CD4-positive, alpha-beta T cell treated with Interleukin-17A for 4 hours (primary cell): Measurements from ENCODE around the gene RPS2.
"Not testable (repeated sequence)": the region's sequence is repeated elsewhere in the genome, so short reads cannot be mapped to it uniquely, and the experiment has no call there.

Experiments used
- DNase-seq: peaks from one replicate; pipeline ENCODE4 v3.0.0-alpha.2; 2020; ENCODE audit warnings: mixed read lengths

RPS2 gene

DNA sequence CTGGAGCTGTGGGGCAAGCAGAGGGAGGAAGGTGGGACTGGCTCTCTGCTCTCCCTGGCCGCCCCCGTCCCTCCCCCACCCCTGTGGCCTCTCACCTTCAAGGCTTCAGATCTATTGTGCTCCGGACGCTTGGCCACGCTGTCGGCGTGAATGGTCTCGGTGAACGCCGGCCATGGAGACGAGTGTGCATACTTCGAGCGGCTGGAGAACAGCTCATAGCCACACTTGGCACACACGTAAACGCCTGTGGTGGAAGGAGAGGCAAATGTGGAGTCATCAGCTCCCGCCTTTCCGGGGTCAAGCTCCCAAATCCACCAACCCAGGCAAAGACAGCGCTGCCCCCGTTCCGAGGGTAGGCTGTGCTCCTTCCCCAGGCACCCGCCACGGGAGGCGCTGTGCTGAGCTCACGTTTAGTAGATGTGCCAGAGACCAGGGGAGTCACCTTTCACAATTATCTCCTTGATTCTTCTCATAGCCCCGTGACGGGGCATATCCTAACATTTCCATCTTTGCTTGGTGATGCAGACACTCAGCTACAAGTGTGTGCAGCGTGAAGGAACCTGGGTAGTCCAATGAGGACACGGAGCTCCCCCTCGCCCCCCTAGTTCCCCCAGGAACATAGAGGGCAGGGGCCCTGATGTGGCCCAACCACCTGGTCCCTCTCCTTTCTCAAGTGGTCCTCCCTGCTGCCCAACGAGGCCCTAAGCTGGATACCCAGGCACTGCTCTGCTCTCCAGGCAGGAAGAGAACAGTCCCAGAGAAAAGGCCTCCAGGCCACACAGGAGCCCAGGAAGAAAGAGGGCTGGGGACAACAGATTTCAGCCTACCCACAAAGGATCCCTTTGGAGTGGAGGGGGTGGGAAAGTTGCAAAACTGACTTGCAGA, 23.2 kb downstream of the RPS2 start:
- DNase-seq = no peak

DNA sequence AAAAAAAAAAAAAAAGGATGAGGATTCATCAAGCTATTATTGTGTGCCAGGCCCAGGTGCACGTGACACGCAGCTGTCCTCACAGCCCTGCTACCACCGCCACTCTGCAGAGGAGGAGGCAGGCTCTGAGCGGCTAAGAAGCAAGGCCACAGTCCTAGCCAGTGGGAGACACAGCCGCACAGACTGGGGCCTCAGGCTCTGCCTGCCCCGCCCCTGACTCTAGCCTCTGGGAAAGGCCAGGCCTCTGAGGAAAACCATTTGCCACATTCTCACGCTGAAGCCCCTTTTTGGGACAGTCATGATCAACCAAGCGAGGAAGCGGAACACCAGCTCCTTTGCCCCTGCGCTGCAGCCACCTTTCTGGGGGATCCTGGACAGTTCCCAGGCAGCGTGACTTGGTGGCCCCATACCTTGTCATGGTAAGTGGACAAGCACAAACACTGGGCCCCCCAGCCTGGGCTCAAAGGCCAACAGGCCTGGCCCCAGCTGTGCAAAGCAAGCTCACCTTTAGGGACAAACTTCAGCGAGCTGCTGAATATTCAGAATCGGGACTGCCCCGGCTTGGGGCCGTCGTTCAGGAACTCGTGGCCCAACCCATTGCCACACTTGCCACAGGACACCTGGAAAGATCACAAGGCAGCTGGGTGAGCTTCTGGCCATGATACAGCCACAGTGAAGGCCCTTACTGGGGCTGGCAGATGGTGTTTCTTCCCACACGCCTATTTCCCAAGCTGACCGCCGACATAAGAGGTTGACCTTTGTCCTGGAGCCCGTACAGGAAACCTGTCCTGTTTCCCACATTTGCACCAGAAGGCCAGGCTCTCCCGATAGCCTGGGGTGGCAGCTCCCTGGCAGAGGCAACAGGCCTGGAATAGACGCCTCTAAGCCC, 24.1 kb downstream of the RPS2 start:
- no peak for DNase-seq

DNA sequence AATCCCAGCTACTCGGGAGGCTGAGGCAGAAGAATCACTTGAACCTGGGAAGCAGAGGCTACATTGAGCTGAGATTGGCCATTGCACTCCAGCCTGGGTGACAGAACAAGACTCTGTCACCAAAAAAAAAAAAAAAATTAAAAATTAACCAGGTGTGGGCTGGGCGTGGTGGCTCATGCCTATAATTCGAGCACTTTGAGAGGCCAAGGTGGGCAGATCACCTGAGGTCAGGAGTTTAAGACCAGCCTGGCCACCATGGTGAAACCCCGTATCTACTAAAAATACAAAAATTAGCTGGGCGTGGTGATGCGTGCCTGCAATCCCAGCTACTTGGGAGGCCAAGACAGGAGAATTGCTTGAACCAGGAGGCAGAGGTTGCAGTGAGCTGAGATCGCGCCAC, 24.8 kb downstream of the RPS2 start:
- not testable (repeated sequence) for DNase-seq

DNA sequence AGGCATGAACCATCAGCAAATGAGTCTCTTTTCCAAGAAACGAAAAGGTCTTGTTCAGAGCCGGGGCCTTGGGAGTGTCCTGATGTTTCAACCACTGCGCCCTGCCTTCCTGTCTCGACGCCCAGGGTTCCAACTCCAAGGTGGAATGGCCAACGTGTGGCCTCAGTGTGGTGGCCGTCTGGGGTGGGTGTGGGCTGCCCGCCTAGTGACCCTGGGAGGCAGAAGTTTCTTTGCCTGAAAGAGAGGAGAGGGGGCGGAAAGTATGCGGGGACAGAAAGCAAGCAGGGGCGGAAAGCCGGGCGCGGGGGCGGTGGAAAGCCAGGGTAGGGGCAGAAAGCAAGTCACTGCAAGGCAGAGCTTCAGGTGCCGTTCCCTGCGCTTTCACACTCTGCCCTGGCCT, 25.7 kb downstream of the RPS2 start:
- DNase-seq = no peak

DNA sequence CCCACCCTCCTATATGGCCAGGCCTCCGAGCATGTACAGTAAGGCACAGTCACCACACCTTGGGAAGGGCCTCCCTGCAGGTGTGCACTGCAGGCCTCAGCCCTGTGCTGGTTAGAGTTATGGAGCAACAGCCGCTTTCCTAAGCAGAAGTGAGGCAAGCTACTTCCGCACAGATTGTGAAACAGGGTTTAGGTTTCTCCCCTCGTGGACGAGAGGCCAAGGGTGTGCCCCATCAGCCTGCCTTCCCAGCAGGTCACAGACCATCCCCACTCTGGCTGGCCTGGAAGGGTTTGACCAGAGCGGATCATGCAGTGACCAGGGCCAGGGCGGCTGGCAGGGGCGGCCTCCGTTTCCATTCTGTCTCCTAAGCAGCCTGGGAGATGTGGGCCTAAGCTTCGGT, 26.3 kb downstream of the RPS2 start:
- DNase-seq = no peak

DNA sequence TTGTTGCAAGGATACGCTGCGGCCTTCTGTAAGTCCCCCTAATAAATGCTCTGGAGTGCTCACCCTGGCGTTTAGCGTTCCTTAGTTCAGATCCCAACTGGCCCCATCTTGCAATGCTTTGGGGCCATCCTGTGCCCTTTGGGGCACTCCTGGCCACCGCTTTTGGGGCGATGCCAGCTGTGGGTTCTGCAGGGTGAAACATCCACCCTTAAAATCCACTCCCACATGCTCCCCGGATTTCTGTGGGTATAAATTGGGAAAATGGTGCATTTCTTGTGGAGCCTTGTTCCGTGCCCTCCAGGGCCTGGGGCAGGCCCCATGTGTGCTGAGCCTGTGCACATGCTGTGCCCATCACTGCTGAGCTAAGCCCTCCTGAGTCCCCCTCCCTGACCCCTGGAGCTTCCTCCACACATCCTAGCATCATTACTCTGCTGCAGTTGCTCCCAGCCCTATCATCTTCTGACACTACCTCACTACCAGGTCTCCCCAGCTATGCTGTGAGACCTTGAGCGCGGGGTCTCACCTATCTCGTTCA, 27.6 kb downstream of the RPS2 start:
- DNase-seq = no peak

DNA sequence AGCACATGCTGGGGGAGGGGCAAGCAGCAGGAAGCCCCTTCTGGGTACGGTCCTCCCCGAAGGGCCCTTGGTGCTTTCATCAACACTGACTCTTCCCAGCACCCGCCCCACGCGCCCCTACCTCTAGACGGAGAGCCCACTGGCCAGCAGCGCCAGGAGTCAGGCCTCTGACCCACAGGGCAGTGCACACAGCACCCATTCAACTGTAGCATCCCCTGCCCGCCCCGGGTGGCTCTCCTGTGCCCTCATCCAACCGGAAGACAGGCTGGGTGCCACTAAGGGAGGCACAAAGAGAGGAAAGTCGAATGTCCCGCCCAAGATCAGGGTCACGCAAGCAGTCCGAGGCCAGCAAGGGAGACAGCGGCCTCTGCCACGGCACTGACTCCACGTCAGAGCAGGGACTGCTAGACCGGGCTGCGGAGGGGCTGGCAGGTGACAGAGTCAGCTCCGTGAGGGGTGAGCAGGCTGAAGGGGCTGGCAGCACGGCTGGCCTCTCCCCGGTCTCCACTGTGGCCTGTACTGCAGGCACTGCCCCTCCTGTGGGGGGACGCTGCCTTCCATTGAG, 31.4 kb downstream of the RPS2 start:
- no peak for DNase-seq

DNA sequence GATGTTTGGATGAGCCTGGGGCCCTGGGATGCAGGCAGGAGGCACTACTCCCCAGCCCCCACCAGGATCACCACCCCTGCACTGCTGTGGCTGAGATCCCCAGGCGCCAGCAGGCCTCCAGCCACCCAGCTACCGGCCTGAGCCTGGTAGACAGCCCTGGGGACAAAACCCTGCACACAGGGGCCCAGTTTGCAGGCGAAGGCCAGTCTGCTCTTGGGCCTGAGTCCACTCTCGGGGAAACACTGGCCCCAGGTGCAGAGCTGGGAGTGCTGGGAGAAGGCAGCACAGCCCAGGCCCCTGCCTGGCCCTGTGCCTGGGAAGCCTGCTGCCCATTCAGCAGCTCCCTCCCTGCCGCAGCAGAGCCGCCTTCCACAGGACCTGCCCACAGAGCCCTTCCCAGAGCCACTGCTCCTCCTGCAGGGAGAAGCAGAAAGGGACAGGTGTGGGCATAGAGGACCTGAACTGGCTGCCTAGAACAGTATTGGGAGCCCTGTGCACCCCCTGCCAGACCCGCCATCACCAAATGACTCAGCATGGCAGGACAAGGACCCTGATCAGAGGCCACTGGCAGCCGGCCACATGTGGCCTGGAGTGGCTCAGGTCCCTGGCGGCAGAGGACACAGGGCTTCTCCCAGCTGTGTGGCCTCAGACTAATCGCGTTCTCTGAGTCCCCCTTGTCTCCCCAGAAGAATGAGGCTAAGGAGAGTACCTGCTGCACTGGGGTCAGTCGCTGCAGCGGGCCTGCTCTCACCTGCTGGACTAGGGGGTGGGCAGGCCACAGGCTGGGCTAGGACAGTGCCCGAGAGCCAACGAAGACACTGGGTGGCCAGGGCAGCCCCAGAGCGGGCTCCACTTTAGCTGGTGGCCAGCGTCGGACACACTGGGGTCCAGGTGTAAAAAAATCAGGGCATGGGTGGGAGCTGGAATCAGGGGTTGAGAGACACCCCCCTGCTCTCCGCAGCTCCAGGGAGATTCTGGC, 32.3 kb downstream of the RPS2 start:
- no peak for DNase-seq

DNA sequence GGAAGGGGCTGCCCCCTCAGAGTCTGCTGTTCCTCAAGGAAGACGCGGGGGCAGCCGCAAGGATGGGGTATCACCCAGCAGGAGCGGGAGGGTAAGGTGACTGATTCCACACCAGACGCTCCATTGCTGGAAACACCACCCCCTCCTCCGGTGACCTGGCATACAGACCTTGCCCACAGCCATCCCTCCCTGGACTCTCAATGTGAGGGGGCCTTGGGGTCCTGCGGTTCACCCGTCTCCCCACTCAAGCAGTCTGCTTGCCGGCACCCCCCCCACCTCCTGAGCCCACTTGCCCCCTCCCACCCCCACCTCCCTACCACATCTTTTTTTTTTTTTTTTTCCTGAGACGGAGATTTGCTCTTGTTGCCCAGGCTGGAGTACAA, 34.3 kb downstream of the RPS2 start:
- no peak for DNase-seq

DNA sequence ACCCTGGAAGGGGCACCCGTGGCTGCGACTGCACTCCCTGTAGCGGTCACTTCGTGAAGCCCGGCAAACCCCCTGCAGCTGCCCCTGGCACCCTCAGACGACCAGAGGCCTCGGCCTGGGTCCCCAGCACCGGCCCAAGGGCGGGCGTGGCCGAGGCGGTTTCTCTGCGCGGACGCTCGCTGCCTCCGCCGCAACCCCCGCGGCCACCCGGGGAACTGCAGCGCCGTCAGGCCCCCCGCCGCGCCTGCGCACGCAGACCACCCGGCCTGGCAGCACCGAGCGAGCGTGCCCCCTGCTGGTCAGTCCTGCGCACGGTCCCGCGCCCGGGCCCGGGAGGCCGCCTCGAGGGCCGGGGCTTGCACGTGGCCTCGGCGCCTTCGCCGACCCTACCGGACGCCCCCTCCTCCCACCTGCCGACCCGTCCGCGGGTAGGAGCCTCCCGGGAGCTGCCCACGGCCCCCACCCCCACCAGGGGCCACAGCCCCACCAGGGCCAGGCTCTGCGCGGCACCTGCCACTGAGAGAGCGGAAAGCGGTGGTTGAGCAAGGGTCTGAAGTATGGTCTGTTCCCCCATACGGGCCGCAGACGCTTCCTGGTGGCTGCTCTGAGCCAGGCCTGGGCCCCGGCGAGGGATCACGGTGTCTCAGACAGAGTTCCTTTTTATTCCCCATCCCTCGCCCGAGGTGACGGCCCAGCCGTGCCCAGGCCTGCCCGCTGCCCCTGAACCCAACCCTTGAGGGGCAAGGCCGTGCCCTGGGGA, 34.9 kb downstream of the RPS2 start:
- DNase-seq = peak; percentile 95

DNA sequence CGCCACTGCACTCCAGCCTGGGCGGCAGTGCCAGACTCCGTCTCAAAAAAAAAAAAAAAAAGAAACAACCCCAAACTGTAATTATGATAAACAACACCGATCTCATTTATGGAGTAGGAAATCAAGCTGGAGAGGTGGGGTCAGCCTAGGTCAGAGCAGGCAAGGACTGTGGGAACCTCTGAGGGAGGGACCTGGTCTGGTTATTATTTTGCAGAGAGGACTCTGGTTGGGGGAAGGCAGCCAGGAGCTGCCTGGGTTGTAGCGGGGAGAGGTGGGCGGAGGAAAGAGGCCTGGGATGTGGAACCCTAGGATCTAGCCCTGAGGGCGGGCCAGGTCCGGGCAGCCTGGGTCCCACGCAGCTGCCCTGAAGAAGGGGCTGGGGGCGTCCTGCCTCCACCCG, 35.5 kb downstream of the RPS2 start:
- DNase-seq = peak; percentile 29

DNA sequence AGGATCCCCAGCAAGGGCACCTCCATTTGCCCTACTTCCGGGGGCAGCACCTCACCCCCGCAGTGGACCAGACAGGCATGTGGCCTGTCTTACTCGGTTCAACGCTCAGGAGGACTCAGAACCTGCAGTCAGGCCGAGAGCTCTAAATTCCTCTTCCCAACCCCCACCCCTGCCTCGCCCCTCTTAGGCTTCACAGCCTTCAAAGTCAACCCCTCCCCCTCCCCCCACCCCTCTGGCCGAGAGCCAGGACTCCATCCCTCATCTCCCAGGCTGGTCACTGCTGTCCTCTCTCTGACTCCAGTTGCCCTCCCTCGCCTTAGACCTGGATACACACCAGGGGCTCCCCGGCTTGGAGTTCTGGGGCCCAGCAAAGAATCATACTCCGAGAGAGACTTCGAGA, 38.4 kb downstream of the RPS2 start:
- no peak for DNase-seq

DNA sequence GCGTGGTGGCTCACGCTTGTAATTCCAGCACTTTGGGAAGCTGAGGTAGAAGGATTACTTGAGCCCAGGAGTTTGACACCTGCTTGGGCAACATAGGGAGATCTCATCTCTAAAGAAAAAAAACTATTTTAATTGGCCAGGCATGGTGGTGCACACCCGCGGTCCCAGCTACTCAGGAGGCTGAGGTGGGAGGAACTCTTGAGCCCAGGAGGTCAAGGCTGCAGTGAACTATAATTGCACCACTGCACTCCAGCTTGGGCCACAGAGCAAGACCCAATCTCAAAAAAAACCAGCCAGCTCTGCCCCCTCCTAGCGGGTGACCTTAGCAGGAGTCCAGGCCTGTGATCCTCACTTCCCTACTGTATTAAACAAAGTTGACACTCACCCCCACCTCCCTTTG, 40.5 kb downstream of the RPS2 start:
- DNase-seq = no peak

DNA sequence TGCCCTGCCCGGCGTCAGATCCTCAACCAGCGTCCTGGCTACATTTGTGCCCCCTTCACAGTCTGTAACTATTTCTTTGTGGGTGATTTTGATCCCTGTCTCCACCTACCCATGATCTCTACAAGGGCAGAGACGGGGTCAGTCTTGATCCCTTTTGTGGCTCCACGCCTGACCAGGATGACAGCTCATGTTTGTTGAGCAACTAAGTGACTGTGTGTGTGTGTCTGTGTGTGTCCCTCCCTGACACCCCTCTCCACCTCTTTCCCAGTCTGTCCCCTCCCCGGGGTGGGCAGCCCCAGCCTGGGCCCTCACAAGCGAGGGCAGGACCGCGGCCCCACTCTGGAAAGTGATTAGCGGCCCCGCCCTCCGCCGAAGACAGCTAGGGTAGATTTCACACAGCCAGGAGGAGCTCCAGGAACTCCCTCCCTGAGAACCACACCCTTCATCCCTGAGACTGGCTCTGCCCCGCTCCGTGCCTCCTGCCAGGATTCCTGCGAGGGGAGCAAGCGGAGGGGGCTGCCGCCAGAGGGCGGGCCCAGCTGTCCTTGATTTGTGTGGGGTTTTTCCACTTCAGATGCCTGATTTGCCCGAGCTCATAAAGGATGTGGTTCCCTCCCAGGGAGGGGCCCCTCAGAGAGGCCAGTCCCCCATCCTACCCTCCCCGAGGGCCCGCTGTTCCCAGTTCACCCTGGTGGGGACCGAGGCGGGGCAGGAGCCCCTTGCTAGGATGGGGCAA, 41.2 kb downstream of the RPS2 start:
- peak; percentile 31 for DNase-seq

DNA sequence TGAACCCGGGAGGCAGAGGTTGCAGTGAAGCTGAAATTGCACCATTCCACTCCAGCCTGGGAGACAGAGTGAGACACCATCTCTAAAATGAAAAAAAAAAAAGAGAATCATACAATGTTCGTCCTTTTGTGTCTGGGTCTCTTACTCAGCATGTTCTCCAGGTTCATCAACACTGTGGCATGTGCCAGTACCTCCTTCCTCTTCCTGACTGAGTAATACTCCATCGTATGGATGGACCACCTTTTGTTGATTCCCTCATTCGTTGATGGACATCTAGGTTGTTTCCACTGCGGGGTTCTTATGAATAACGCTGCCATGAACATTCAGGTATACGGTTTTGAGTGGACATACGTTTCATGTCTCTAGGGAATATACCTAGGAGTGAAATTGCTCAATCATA, 42.3 kb downstream of the RPS2 start:
- no peak for DNase-seq

DNA sequence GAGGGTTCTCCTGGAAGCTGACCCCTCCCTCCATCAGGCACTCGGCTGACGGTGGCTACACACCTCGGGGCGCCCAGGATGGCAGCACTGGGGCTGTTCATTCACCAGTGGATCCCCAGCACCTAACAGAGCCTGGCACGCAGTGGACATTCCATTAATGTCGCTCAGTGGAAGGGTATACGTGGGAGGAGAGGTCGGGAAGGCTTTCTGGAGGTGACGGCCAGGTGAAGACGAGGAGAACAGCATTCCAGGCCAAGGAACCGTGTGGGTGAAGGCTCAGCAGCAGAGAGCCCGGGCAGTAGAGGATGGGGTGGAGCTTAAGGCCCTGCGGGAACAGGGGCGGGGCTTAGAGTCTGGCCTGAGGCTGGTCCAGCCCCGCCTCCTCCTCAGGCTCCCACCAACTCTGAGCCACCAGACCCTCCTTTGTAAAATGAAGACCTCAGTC, 43.9 kb downstream of the RPS2 start:
- DNase-seq = peak; percentile 22

DNA sequence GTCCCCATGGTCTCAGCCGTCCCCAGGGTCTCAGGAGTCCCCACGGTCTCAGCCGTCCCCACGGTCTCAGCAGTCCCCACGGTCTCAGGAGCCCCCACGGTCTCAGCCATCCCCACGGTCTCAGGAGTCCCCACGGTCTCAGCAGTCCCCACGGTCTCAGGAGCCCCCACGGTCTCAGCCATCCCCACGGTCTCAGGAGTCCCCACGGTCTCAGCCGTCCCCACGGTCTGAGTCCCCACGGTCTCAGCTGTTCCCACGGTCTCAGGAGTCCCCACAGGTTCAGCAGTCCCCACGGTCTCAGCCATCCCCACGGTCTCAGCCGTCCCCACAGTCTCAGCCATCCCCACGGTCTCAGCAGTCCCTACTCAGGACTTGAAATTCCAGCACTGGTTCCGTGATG, 44.5 kb downstream of the RPS2 start:
- DNase-seq = not testable (repeated sequence)

DNA sequence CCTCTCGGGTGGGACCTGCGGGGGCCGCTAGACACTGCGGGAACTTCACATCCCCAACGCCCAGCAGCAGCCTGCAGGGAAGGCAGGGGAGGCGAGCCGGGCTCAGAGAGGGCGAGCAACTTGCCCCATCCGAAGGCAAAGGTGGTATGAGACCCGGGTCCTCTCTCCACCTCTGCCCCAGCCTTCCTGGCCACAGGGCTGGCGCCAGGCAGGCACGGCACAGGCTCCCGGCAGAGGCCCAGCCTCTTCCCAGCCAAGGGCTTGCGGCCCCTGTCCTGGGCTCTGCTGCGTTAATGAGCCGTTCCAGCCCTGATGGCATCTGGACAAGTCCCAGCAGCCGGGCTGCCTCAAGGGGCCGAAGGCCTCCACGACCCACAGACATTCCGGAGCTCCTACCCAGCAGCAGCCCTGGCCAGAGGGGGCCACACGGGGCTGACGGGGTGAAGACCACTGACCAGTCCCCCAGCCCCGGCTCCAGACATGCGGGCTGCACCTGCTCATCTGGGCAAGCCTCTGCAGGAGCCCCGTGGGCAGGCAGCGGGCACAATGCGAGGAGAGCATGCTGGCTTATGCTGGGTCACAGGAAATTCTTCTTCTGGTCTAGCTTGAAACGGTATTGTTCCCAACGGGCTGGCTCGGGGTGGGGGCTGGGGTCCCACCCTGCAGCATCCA, 45.2 kb downstream of the RPS2 start:
- no peak for DNase-seq

DNA sequence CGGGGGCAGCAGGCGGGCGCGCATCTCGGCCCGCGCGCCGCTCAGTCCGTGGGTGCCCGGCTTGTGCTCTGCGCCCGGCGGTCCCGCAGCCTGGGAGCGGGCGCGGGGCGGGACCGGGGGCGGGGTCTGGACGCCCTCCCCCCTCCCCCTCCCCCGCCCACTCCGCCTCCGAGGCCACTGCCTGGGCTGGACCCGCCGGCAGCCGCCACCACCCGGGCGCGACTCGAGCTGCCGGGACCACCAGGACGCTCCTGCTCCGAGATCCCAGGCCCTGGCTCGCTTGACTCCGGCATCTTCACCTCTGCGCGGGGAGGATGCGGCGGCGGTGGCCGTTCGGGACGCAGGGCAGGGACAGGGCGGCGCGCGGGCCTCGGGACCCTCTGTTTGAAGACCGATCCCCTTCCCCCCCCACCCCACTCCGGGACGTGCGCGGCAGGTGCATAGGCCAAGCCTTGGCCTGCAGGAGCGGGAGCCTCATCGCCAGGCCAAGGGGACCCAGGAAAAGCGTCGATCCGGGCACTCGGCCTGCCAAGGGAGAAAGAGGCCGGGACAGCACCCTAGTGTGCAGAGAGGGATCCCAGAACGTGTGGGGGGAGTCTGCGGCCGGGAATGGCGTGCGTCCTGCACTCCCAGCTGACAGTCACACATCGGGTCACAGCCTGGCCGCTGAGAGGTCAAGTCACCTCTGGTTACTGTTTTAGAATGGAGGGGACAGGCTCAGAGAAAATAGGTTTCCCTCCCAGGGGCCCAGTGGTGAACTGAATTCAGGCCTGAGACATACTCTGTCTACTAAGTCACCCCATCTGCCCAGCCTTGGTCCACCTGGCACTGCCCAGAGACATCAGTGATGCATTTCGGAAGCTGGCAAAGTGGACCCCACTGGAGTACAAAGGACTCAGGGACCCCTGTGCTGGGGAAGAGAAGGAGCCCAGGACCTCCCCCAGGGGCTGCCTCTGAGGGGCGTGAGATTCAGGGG, 46.0 kb downstream of the RPS2 start, which contains the start of gene HS3ST6:
TSS of gene HS3ST6 (minus strand) at position 65 of the 976 bp plus-strand sequence. CDS start 92 bp downstream, outside the sequence.
- no peak for DNase-seq
